ENCODE results near the gene LDLRAP1. TPM values are rescaled to one million over a fixed set of nuclear protein-coding genes. Genes with fewer than 3 reads are reported as not detected.
A peak's percentile ranks its signal among the peaks of the same experiment; 100 is the strongest.

LDLRAP1 gene
- total RNA-seq, 1 donor from 2014 or later = 8.6 TPM

DNA sequence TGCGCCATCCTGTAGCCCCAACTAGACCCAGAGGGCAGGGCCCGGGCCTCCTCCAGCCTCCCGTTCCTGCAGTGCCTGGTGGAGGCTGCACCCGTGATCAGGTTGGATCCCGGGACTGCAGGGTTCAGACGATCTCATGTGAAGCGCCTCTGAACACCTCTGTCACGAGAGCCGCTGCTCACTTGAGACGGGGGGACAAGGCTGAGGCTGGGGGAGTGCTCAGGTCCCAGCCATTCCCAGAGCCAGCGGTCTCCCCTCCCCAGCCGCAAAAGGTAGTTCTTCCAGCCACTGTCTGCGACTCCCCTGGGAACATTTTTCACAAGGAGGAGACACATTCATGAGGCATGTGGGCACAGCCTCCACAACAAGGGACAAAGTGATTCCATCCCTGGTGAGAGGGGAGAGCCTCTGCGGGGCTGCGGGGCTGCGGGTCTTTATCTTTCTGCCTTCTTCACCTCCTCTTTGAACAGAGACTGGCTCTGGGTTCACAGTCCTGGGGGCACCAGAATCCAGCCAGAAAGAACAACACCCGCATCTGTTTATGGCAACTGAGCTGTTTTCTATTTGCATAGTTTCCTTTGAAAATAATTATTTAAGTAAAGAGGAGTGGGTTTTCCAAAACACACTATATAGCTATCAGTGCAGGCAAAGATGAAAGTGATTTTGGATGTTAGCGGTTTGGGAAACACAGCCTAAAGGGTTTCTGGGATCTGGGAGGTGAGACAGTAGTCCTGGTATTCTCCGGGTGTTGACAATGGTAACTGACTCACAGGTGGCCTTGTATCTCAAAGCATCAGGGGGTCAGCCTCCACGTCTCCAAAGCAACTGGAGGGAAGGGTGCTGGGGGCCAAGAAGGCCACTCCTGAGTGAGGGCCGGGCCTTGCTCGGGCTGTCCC is 13.0 kb upstream of the LDLRAP1 start:
- peaks cover 8% of the 10 kb centered on the region for H3K4me1 Mint-ChIP-seq
- no peak overlapping the region for H3K4me2 ChIP-seq
- H3K36me3 ChIP-seq = no peaks in the 10 kb centered on the region
- H2AFZ ChIP-seq (replicated peaks) = no peak overlapping the region
- TF ChIP-seq, protein P1, sequence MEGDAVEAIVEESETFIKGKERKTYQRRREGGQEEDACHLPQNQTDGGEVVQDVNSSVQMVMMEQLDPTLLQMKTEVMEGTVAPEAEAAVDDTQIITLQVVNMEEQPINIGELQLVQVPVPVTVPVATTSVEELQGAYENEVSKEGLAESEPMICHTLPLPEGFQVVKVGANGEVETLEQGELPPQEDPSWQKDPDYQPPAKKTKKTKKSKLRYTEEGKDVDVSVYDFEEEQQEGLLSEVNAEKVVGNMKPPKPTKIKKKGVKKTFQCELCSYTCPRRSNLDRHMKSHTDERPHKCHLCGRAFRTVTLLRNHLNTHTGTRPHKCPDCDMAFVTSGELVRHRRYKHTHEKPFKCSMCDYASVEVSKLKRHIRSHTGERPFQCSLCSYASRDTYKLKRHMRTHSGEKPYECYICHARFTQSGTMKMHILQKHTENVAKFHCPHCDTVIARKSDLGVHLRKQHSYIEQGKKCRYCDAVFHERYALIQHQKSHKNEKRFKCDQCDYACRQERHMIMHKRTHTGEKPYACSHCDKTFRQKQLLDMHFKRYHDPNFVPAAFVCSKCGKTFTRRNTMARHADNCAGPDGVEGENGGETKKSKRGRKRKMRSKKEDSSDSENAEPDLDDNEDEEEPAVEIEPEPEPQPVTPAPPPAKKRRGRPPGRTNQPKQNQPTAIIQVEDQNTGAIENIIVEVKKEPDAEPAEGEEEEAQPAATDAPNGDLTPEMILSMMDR (IDR thresholded peaks at IDR 0.05) = no peak
- TF ChIP-seq EZH2 (IDR thresholded peaks at IDR 0.05) (no peak), EZH2phosphoT487 (IDR thresholded peaks at IDR 0.05) (no peak)
- DNase-seq (ENCODE audit: low spot score) = no peak
- no peaks in the 10 kb centered on the region for H3K36me3 Mint-ChIP-seq
- no peak overlapping the region for H3K4me3 ChIP-seq
- H3K9me3 ChIP-seq (ENCODE audit: low read depth) = no peaks in the 10 kb centered on the region
- H3K27ac ChIP-seq = no peak overlapping the region
- no peak overlapping the region for H3K27ac Mint-ChIP-seq
- peaks cover 4% of the 10 kb centered on the region for H3K9me3 Mint-ChIP-seq
- no peak overlapping the region for H3K4me3 Mint-ChIP-seq
- no peaks in the 10 kb centered on the region for H4K20me1 ChIP-seq (ENCODE audit: low read depth)
- no peaks in the 10 kb centered on the region for H3K27me3 ChIP-seq
- H3K79me2 ChIP-seq (ENCODE audit: low read depth) = no peaks in the 10 kb centered on the region
- H3K9ac ChIP-seq = no peak overlapping the region
- no peaks in the 10 kb centered on the region for H3K4me1 ChIP-seq
- peaks cover 5% of the 10 kb centered on the region for H3F3A ChIP-seq (ENCODE audit: low read depth)
- peaks cover 12% of the 10 kb centered on the region for H3K27me3 Mint-ChIP-seq (ENCODE audit: insufficient read depth, low read depth)

DNA sequence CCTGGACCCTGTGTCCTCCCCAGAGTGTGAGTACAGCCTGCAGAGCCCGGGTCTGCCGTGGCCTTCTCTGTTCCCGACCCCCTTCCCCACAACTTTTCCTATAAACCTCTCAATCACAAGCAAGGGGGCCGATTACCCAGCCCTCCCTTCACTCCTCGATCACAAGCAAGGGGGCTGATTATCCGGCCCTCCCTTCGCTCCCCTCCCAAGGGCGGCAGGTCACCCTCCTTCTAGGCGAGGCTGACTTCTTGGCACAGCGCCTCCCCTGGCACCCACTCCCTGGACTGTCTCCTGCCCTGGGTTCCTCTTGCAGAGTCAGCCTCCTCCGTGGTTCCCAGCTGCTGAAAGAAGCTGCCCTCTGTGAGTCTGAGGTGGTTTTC is 12.3 kb upstream of the LDLRAP1 start:
- peaks cover 4% of the 10 kb centered on the region for H3K9me3 Mint-ChIP-seq

DNA sequence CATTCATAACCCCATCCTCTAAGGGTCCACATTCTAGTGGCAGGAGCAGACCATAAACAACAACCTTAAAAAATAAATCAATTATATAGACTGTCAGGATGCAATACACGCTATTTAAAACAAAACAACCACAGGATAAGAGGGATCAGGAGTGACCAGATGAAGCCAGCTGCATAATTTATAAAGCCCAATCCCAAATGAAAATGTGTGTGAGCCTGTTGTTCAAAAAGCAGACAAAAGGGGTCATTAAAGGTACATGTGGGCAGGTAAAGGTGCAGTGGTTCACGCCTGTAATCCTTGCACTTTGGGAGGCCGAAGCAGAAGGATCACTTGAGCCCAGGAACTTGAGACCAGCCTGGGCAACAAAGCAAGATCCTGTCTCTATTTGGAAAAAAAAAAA is 10.4 kb upstream of the LDLRAP1 start:
- Histone ChIP-seq H3K9me3 (ENCODE audit: low read depth) (no peaks in the 10 kb centered on the region), H3K4me3 (no peak overlapping the region), H3K4me2 (no peak overlapping the region), H2AFZ (replicated peaks) (no peak overlapping the region), H4K20me1 (ENCODE audit: low read depth) (no peaks in the 10 kb centered on the region), H3K9ac (no peak overlapping the region), H3K79me2 (ENCODE audit: low read depth) (no peaks in the 10 kb centered on the region), H3K36me3 (no peaks in the 10 kb centered on the region), H3K27ac (no peak overlapping the region), H3K27me3 (no peaks in the 10 kb centered on the region), H3F3A (ENCODE audit: low read depth) (peaks cover 5% of the 10 kb centered on the region), H3K4me1 (peaks cover 7% of the 10 kb centered on the region)
- TF ChIP-seq EZH2 (IDR thresholded peaks at IDR 0.05) = no peak
- TF ChIP-seq, protein P1 (IDR thresholded peaks at IDR 0.05) = no peak
- no peak for TF ChIP-seq EZH2phosphoT487 (IDR thresholded peaks at IDR 0.05)
- Mint-ChIP-seq H3K4me1 (peaks cover 23% of the 10 kb centered on the region), H3K4me3 (no peak overlapping the region), H3K27ac (no peak overlapping the region), H3K36me3 (no peaks in the 10 kb centered on the region), H3K27me3 (ENCODE audit: insufficient read depth, low read depth) (peaks cover 18% of the 10 kb centered on the region), H3K9me3 (peaks cover 4% of the 10 kb centered on the region)
- DNase-seq (ENCODE audit: low spot score) = no peak

More for the DNA sequence above, 12.3 kb upstream of the LDLRAP1 start:
- Mint-ChIP-seq H3K27ac (no peak overlapping the region), H3K4me3 (peak overlapping the region; percentile 13), H3K27me3 (ENCODE audit: insufficient read depth, low read depth) (peaks cover 16% of the 10 kb centered on the region), H3K4me1 (peaks cover 10% of the 10 kb centered on the region), H3K36me3 (no peaks in the 10 kb centered on the region)
- no peak overlapping the region for H3K9ac ChIP-seq
- no peaks in the 10 kb centered on the region for H3K79me2 ChIP-seq (ENCODE audit: low read depth)
- no peaks in the 10 kb centered on the region for H3K9me3 ChIP-seq (ENCODE audit: low read depth)
- H2AFZ ChIP-seq (replicated peaks) = no peak overlapping the region
- no peaks in the 10 kb centered on the region for H3K27me3 ChIP-seq
- TF ChIP-seq EZH2phosphoT487 (IDR thresholded peaks at IDR 0.05) (no peak), EZH2 (IDR thresholded peaks at IDR 0.05) (no peak)
- TF ChIP-seq, protein P1 (IDR thresholded peaks at IDR 0.05) = no peak
- H3F3A ChIP-seq (ENCODE audit: low read depth) = peaks cover 5% of the 10 kb centered on the region
- DNase-seq (ENCODE audit: low spot score) = no peak
- no peaks in the 10 kb centered on the region for H3K4me1 ChIP-seq
- H4K20me1 ChIP-seq (ENCODE audit: low read depth) = no peaks in the 10 kb centered on the region
- H3K4me3 ChIP-seq = no peak overlapping the region
- no peak overlapping the region for H3K4me2 ChIP-seq
- H3K36me3 ChIP-seq = no peaks in the 10 kb centered on the region
- H3K27ac ChIP-seq = no peak overlapping the region
